GM21717 (cell line): ENCODE data around the gene TEX50.
"Not testable (repeated sequence)": the region's sequence is repeated elsewhere in the genome, so short reads cannot be mapped to it uniquely, and the experiment has no call there.

Experiments used
- ATAC-seq: cut with Tn5 transposase; IDR thresholded peaks from one replicate; pipeline ENCODE4 v1.9.1; 2021; ENCODE audit warnings: mild to moderate bottlenecking, moderate library complexity; ENCODE audit not compliant: unreplicated experiment

The TEX50 gene

GRCh38 chr1:173635116-173635515, at the start of gene TEX50:
TSS of gene TEX50 (plus strand) at chr1:173635338. CDS start at chr1:173635522, 184 bp downstream.
- ATAC-seq: no peak

GRCh38 chr1:173590557-173590956, 44.6 kb upstream of the TEX50 start:
- no peak for ATAC-seq

DNA sequence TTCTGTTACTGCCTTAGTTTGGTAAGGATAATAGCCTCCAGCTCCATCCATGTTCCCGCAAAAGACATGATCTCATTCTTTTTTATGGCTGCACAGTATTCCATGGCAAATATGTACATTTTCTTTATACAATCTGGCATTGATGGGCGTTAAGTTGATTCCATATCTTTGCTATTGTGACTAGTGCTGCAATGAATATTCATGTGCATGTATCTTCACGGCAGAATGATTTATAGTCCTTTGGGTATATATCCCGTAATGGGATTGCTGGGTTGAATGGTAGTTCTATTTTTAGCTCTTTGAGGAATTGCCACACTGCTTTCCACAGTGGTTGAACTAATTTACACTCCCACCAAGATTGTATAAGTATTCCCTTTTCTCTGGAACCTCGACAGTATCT, 44.0 kb upstream of the TEX50 start:
- not testable (repeated sequence) for ATAC-seq

DNA sequence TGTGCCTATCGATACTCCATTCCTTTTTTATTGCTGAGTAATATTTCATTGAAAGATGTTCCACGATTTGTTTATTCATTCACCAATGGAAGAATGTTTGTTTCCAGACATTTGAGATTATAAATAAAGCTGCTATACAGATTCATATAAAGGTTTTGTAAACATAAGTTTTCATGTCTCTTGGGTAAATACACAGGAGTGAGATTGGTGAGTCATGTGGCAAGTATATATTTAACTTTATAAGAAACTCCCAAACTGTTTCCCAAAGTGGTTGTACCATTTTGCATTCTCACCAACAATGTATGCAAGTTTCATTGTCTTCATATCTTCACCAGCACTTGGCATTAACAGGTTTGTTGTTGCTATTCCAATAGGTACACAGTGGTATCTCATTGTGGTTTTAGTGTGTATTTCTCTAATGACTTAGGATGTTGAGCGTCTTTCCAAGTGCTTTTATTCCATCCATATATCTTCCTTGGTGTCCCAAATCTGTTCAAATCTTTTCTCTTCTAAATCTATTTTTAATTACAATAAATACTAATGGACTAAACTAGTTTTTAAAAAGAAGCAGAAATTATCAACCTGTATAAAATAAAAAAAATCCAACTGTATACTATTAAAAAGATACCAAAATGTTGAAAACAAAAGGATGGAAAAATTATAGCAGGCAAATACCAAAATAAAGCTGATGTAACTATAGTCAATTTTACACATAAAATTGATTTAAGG, 38.9 kb upstream of the TEX50 start:
- no peak for ATAC-seq

GRCh38 chr1:173601588-173601987, 33.5 kb upstream of the TEX50 start:
- ATAC-seq: peak; percentile 64

DNA sequence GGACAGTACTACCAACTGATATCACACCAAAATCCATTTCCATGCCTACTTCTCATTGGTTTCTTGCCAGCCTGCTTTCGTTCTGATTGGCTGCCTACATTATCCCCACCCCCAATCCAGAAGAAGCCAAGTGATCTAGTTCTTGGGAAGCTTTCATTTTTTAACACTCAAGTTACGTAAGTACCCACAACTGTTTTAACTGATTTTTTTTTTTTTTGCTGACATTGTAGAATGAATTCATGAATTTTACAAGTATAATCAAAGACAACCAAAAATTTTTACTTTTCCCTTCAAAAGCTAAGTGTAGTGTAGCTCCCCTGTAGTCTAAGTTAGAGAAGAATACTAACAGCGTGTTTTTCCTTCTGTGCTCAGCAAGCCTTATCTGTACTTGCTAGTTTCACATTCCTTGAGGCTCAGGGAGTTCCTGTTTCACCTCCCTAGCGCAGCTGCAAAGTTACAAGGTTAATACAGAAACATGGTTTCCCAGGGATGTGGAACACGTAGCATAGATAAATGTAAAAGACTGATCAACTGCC, 32.0 kb upstream of the TEX50 start, which contains the start of gene SLC9C2:
Gene SLC9C2, minus strand, starts transcription at position 17 of the 536 bp plus-strand sequence. CDS start 1,296 bp downstream, outside the sequence.
- ATAC-seq: no peak

DNA sequence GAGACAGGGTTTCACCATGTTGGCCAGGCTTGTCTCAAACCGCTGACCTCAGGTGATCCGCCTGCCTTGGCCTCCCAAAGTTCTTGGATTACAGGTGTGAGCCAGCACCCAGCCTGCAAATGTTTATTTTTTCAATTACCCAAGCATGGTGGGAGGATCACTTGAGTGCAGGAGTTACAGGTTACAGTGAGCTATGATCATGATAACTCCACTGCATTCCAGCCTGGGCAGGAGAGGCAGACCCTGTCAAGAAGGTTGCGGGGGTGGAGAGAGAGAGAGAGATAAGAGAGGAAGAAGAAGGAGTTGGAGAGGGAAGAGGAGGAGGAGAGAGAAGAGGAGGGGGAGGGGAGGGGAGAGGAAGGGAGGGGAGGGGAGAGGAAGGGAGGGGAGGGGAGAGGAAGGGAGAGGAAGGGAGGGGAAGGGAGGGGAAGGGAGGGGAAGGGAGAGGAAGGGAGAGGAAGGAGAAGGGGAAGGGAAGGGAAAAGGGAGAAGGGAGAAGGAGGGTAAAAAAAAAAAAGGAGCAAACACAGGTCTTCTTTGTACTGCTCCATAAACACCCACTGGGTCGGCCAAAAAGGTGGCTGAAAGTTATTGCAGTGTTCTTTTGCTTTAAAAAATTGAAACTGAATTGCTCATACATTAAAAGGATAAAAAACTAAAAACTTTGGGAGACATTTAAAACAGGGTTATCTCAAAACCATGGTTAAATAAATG, 26.5 kb upstream of the TEX50 start:
- ATAC-seq: no peak

GRCh38 chr1:173613086-173613485, 22.1 kb upstream of the TEX50 start:
- ATAC-seq: not testable (repeated sequence)

DNA sequence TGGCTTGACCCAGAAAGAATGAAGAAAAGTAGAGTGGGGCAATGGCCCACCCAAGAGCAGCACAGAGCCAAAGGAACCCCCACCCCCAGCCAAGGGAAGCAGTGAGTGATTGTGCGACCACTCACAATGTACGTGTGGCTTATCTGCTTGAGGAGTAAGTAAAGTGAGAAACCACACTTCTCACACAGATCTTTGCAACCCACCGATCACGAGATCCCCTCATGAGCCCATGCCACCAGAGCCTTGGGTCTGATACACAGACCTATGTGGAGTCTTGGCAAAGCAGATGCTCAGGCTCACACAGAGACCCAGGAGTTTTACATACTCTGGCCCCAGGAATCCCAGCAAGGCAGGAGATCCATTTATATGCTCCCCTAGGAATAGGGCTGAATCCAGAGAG, 18.3 kb upstream of the TEX50 start:
- no peak for ATAC-seq

- no peak for ATAC-seq
Observed at GRCh38 chr1:173627269-173627668, 7.9 kb upstream of the TEX50 start.

DNA sequence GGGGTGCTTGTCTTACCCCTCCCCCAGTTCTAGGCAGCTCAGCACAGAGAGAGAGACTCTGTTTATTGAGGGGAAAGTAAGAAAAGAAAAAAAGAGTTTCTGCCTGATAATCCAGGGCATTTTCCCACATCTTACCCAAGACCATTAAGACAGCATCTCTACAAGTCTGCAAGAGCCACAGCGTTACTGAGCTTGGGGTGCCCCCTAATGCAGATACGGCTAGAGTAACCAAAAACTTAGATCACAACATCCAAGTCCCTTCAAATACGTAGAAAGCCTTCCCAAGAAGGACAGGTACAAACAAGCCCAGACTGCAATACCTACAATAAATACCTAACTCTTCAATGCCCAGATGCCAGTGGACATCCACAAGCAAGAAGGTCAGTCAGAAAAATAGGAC, 6.2 kb upstream of the TEX50 start:
- no peak for ATAC-seq

DNA sequence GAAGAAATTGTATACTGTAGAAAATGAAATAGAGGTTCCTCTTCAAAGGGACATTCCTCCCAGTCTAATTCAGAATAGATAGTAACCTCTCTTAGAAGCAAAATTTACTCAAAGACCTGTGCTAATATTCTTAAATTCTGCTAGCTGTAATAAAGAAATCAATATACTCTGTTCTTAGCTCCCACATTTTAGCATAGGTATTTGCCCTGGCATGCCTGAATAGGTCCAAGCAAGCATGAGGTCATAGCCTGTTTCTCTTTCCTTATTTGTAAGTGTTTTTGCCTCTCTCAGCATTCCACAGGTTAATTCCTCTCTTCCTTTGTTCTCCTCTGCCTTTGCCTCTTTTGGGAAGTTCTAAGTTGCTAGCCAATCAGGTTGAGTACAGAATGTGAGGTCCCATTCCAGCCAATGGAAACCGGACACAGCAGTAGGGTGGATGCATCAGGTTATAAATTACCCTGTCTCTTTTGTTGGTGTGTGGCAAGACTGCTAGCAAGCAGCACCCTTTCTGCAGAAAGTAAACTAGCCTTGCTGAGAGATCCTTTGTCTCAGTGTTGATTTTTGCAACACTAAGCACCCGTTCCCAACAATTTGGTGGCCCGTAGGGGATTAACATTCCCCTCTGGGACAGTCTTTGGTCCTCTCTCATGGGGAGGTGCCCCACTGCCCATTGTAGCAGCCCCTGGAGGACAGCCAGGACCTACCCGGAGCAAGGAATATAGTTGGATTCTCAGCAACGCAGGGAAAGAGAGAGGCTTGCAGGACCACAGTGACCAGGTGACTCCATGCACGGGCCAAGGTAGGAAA, 2.3 kb downstream of the TEX50 start:
- not testable (repeated sequence) for ATAC-seq

DNA sequence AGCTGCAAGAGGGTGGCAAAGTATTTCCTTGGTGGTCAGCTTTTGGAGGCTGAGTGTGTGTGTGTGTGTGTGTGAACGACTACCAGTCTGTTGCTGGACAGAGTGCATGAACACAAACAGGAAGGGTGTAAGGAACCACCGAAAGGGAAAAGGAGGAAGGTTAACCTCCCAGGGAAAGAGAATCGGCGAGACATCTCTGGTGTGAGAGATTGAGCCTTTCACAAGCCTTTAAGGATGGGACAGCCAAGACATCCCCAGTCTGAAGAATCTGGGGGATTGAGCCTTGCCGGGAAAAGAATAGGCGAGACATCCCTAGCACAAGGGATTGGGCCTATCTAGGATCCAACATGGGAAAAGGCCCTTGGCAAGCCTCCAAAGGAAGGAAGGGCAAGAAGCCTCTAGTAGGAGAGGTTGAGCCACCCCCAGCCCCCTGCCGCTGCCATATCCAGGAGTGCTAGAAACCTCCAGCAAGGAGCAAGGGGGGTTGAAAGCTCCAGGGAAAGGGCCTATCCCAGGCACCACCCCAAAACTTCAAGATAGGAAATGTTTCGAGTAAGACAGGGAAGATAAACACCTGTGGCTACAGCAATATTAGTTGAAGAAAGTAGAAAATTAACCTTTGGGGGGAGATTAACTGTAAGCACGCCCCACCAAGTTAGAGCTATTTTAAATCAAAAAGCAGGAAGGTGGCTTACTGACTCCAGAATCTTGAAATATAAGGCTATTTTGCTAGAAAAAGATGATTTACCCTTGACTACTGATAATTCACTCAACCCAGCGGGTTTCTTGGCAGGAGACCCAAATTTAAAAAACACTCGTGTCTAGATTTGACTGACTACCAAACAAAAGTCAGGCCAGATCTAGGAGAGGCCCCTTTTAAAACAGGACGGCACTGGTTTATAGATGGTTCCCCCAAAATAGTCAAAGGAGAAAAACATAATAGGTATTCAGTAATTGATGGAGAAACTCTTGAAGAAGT, 3.2 kb downstream of the TEX50 start:
- no peak for ATAC-seq

GRCh38 chr1:173639102-173639501, 4.0 kb downstream of the TEX50 start:
- ATAC-seq: no peak

GRCh38 chr1:173642450-173643139, 7.5 kb downstream of the TEX50 start:
- ATAC-seq: not testable (repeated sequence)

GRCh38 chr1:173646656-173647055, 11.5 kb downstream of the TEX50 start:
- ATAC-seq: no peak

- no peak for ATAC-seq
Observed at GRCh38 chr1:173648880-173649605, 13.9 kb downstream of the TEX50 start.

DNA sequence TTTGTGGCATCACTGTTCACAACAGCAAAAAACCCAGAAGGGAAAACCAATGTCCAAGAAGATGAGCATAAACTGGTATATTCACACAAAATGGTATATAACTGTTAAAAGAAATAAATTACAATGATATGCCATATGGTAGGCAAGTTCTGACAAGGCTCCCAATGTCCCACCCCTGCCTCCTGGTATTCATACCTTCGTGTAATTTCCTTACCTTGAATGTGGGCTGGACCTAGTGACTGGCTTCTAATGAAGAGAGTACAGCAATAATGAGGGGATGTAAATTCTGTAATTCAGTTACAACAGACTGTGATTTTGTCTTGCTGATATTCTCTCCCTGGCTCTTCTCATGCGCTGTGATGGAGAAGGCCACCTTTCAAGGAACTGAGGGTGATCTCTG, 25.2 kb downstream of the TEX50 start:
- ATAC-seq: no peak

- no peak for ATAC-seq
Observed at GRCh38 chr1:173661271-173661670, 26.1 kb downstream of the TEX50 start.
